Spleen (tissue), 7 donors: ENCODE results near the gene RPS14.

Experiments used
- CTCF ChIP-seq, 11 experiments: fragments of 200-600 bp in 7 of 11; fragments of 450-650 bp in 4 of 11; sonication (generic) in 4 of 11; IDR thresholded peaks in 8 of 11; conservative IDR thresholded peaks in 3 of 11; 1 replicate in 7 of 11; 2 replicates in 4 of 11; pipeline versions ENCODE4 v1.4.0 to v1.8.0; 2016 to 2021; ENCODE audit warnings: antibody characterized with exemption in 11 of 11, inconsistent platforms in 4 of 11, mild to moderate bottlenecking in 1 of 11
- POLR2A ChIP-seq, 3 donors: fragments of 450-650 bp; IDR thresholded peaks; one replicate each; pipeline ENCODE4 v1.5.1; 2017; ENCODE audit warnings: antibody characterized with exemption in 3 of 3, mild to moderate bottlenecking in 1 of 3
- POLR2AphosphoS5 ChIP-seq, 3 donors: sonication (generic); formaldehyde crosslinking; IDR thresholded peaks; one replicate each; pipeline ENCODE4 v1.5.1; 2017; ENCODE audit warnings: antibody characterized with exemption in 3 of 3
- donor health status: DM: no; HTN: no; CAD: no; lungs with moderate emphysema.
- donor health status: DM: no; HTN: no; CAD: no.
- donor health status: DM: no; HTN: no; CAD: no.

- TF ChIP-seq POLR2A (IDR thresholded peaks at IDR 0.05): no peak
- TF ChIP-seq POLR2AphosphoS5 (IDR thresholded peaks at IDR 0.05): peak; percentile 53 to 76 (median 57)
- TF ChIP-seq CTCF (IDR thresholded peaks at IDR 0.05 in 8 of 11, conservative IDR thresholded peaks at IDR 0.05 in 3 of 11): no peak
These were observed 42.3 kb downstream of the RPS14 start for GRCh38 chr5:150407096-150407720.
